Suppressor macrophage treated with lipopolysaccharide for 1 hour (primary cell): ENCODE measurements around the gene GLS.

ENCODE experiments used
- DNase-seq, 3 donors: peaks; one replicate each; pipeline ENCODE4 v3.0.0-alpha.2; 2020 to 2022

GLS gene

GRCh38 chr2:190996947-190997346, 116.3 kb downstream of the GLS start:
- DNase-seq = peak; percentile 77 to 85 (median 79)

GRCh38 chr2:190997526-190998113, 117.0 kb downstream of the GLS start:
- no peak for DNase-seq

GRCh38 chr2:190999058-190999457, 118.4 kb downstream of the GLS start:
- DNase-seq = no peak

GRCh38 chr2:190999949-191000665, 119.5 kb downstream of the GLS start:
- DNase-seq = no peak

- DNase-seq = no peak
Measured at GRCh38 chr2:191001032-191001431, 120.4 kb downstream of the GLS start.

DNA sequence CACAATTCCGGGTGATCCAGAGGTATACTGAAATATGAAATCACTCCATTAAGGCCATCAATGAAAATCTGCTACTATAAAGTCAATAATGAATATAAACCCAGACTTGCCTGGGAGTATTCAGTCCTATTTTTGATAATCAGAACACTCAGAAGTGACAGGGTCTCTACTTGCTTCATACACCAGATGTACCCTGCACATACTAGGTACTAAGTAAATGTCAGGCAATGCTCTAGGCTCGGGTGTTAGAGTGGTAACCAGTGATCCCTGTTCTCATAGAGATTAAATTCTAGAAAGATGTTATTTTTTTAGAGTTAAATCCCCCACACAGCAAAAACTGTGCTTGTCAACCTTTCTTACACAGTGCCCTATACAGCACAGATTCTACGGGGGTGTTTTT, 121.0 kb downstream of the GLS start:
- no peak for DNase-seq

DNA sequence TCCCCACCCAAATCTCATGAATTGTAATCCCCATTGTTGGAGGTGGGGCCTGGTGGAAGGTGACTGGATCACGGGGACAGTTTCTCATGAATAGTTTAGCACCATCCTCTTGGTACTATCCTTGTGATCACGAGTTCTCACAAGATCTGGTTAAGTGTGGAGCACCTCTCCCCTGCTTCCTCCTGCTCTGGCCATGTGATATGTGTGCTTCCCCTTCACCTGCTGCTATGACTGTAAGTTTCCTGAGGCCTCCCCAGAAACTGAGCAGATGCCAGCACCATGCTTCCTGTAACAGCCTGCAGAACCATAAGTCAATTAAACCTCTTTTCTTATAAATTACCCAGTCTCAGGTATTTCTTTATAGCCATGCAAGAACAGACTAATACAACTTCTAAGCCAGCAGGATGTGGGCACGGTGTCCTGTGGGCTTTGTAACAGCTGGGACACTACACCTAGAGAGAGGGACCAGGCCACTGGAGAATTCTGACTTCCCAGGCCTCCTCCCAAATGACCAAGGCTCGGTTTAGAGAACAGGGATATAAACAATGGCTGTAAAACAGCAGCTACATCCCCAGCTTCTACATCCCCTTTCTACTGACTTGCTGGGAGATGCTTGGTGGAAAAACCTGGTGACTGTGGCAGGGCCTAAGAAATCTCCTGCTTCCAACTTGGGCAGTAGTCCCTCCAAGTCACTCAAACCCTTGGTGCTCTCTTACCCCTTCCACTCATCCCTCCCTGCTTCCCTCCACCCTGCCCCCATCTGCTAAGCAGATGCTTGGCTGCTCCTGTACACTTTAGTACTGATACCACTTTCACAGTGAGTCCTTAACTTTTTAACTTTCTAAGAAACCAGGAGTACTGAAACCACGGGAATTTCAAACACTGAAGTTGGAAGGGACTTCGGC, 123.0 kb downstream of the GLS start:
- no peak for DNase-seq

GRCh38 chr2:191006297-191006696, 125.7 kb downstream of the GLS start:
- DNase-seq = no peak

DNA sequence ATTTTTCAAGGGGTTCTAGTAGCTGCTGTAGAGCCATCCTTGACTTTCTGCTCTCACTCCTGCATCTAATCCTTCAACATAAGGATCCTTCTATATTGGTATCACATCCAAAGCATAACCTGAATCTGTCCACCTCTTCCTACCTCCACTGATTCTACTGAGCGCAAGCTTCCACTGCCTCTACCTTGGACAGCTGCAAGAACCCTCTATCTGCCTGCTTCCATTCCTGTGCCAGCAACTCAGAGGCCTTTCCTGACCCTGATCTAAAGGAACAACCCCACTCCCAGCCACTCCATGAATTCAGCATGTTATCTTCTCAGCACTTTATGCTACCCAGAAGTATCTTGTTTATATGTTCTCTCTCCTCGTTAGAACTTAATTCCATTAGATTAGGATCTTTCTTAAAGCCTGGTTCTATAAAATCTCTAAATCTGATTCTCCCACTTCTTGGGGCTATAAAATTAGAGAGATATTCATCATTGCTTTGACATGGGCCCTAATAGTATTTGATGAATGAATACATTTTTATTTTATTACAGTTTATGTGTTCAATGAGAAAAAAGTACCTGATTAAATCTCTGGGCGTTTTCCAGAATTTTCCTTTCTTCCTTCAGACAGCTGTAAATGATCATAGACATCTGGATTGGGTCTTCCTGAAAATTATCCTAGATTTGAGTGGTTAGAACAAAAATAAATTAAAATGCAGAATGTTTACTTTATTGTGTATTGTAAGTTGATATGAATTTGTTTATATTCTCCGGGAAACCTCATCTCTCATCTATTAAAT, 126.6 kb downstream of the GLS start:
- no peak for DNase-seq

DNA sequence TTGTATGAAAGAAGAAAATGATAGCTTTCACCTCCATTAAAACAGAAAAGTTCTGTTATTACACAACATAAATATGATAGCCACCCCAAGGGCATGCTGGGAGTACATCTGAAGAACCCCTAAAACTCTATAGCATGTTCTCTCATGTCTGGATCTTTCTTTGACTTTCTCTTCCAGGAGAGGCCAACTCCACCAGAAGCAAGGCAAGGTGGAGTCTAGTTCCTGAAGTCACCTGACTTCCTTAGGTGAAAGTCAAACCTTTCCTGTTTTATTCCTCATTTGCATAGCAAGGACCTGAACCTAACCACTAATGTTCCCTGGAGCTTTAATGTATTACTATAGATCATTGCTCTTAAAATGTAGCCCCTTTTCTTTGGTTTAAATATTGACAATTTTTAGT, 127.7 kb downstream of the GLS start:
- no peak for DNase-seq

DNA sequence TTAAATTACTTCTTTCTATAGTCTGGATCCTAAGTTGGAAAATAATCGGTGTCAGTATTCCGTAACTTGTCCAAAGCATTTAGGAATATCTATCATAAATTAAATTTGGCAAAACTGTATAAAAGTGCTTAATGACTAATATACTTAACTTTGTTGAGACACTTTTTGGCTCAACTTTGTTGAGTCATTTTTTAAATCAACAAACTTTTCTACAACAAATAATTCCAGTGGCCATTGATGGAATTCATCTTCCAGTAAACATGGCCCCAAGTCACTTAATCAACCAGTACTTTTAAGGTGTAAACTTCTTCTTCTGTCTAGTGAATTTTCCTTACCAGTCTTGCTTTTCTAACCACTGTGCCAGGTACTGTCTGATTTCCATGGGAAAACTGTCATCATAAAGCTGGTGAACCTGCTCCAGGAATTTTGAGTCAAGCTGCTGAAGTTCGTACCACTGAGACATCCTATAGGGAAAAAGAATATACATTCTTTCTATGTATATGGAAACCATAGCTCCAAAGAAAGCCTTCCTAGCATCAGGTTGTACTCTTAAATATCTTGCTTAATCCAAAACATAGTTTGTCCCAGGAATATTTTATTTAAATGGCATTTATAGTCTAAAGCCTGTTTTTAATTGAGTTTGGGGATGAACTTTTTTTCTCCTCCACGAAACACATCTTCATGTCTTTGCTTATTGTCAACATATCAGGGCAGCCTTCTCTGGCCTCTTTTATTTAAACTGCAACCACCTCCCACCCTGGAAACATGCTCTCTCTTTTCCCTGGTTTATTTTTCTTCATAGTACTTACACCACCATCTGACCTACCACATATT, 129.1 kb downstream of the GLS start:
- peak in 1 of 3 donors; percentile 41 for DNase-seq

DNA sequence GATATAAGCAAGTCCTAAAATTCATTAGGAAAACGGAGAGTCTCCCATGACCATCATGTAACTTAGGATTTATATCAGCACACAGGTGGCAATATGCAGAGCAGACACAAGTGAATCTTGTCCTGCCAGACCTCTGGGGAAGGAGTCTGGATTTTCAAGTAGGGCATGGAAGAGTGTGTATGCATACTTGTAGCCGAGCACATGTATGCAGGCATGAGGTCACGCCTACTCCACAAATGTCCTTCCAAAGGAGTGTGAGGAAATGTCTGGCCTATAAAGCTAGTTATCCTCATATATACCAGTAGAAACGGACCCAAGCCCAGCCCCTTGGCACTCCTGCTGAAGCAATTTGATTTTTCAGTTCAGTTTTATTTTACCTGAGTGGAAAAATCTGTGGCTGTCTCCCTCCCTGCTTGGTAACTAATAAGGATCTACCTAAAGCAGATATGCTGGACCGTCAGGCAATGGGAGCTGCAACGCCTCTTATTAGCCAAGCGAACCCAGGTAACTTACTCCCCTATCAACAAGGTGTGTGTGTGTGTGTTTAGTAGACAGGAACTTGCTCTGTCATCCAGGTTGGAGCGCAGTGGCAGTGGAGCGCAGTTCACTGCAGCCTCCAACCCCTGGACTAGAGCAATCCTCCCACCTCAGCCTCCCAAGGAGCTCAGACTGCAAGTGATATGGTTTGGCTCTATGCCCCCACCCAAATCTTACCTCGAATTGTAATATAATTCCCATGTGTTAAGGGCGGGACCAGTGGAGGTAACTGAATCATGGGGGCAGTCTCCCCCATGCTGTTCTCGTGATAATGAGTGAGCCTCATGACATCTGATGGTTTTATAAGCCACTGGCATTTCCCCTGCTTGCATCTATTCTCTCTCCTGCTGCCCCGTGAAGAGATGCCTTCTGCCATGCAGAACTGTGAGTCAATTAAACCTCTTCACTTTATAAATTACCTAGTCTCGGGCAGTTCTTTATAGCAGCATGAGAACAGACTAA, 130.6 kb downstream of the GLS start:
- peak in 1 of 3 donors; percentile 21 for DNase-seq

DNA sequence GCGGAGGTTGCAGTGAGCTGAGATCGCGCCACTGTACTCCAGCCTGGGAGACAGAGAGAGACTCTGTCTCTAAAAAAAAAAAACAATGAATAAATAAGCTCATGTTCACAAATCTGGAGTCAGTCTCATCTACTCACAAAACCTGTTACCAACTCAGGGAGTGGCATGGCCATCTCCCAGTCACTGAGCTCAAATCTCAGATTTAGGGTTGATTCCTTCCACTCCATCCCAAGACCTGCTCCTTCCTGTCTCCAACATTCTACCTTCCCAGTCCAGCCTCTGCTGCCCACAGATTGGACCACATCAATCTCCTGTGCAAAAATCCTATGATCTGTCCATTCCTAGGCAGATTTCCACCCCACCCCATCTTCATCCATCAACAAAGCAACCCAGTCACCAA, 131.7 kb downstream of the GLS start:
- DNase-seq = no peak

DNA sequence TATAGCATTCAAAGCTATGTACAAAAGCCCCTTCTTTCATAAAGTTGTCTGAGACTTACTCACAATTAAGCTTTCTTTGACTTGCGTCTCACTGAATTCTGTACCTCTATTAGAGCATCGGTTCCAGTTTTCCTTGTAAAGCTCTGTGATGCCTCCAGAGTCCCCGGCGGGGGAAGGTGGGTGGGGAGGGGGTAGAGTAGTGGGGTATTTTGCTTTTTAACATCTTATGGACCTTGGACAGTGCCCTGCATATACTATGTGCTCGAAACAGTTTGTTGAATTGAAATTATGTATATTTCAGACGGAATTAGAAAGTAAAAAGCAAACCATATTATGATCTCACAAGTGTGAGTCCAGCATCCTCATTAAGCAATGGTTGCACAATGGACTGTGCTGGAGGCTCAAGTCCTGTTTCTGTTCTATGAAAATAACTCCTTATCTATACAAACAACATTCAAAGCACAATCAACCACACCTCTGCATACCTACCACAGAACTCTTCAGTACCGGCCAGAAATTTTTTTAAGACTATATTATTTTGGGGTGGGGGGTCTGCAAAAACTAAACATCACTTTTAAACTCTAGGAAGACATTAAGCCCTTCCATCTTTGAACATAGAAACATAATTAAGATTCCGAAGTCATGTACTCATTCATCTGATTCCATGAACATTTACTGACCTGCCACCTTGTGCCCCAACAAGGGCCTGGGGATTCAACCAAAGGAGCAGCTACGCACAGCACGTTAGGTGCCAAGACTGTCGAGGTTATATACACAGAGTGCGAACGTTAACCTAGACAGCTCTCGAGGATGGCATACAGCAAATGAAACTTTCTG, 132.4 kb downstream of the GLS start:
- DNase-seq = peak; percentile 62 to 84 (median 81)

DNA sequence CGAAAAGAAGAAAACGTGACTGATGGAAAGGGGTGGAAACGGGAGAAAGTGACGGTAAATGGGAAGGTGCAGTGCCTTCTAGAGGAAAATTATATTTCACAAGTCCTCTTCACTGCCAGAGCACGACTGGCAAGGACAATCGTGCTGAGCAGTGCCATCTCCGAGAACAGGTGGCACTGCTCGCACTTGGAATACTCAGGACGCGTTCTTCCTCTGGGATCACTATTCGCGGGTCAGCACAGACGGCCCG, 133.0 kb downstream of the GLS start:
- no peak for DNase-seq

DNA sequence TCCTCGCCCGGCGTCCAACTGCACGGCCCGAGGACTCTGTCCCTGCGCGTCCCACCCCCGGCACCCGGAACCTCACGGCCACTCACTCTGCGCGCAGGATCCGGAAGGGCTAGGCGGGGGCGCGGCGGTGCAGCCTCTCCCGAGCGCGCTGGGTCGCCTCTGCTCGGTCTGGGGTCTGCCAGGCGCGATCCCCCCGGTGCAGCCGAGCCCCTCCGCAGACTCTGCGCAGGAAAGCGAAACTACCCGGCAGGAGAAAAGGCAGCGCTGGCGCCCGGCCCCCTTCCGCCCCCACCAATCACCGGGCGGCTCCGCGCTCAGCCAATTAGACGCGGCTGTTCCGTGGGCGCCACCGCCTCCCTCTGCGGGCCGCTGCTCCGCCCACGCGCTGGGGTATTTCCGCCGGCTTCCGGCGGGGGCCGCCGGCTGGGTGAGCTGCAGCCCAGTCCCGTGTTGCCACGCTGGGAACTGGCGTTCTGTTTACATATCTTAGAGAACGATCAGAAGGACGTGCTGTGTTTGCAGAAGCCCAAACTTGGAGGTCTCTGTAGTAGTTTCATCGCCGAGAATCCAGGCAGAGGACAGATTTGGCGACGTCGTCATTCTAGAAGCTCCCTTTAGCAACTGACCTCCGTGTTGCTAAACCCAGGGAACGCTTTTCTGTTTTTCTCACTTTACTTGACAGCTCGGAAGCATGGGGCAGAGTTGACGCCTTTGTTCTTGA, 133.5 kb downstream of the GLS start, which contains the start of gene STAT1:
Gene STAT1 (minus strand): TSS at position 240 of the 721 bp plus-strand sequence. CDS start 4,168 bp downstream, outside the sequence.
- DNase-seq = peak; percentile 98 to 100 (median 99)

DNA sequence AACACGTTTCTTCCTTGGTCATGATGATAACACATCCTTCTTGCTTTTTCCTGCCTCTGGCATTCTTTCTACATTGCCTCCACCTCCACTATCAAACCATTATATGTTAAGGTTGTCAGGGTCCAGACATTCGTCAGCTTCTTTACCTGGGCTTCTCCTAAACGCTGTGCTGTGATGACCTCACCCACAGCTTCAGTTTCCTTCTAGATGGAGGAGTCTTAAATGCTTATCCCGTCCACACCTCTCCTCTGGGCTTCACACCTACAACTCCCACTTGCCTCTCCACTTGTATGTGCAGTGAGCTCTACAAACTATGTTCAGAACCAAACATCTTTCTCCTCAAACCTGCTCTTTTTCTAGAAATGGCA, 134.0 kb downstream of the GLS start:
- no peak for DNase-seq
